Measurements from ENCODE around the gene ALDH1L1.

DNA sequence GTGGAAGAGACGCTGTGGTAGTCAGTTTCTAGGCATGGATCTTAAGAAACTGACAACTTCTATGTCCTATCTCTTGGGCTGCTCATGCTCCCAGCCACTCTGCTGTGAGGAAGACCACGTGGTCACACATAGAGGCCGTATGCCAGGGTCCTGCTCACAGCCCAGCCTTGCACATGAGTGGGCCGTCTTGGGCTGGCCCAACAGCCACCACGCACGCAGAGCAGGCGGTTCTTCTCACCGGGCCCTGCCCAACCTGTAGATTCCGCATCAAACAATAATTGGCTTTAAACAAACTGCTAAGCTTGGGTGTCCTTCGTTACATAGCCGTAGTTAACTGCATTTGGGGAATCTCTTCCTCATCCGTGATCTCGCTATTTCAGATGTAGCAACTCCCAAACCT is 122.5 kb downstream of the ALDH1L1 start:
- TF ChIP-seq, protein P1, sequence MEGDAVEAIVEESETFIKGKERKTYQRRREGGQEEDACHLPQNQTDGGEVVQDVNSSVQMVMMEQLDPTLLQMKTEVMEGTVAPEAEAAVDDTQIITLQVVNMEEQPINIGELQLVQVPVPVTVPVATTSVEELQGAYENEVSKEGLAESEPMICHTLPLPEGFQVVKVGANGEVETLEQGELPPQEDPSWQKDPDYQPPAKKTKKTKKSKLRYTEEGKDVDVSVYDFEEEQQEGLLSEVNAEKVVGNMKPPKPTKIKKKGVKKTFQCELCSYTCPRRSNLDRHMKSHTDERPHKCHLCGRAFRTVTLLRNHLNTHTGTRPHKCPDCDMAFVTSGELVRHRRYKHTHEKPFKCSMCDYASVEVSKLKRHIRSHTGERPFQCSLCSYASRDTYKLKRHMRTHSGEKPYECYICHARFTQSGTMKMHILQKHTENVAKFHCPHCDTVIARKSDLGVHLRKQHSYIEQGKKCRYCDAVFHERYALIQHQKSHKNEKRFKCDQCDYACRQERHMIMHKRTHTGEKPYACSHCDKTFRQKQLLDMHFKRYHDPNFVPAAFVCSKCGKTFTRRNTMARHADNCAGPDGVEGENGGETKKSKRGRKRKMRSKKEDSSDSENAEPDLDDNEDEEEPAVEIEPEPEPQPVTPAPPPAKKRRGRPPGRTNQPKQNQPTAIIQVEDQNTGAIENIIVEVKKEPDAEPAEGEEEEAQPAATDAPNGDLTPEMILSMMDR (IDR thresholded peaks at IDR 0.05), result no peak
- no peak for TF ChIP-seq POLR2A (IDR thresholded peaks at IDR 0.05; ENCODE audit: low read depth)
